NCI-H146 (cell line): ENCODE data around the gene SPATA31C2.
"Not testable (repeated sequence)": the region's sequence is repeated elsewhere in the genome, so short reads cannot be mapped to it uniquely, and the experiment has no call there.

ENCODE experiments used
- DNase-seq: peaks from one replicate; lab custom pipeline; 2025; lab: John Stamatoyannopoulos, UW

SPATA31C2 gene

DNA sequence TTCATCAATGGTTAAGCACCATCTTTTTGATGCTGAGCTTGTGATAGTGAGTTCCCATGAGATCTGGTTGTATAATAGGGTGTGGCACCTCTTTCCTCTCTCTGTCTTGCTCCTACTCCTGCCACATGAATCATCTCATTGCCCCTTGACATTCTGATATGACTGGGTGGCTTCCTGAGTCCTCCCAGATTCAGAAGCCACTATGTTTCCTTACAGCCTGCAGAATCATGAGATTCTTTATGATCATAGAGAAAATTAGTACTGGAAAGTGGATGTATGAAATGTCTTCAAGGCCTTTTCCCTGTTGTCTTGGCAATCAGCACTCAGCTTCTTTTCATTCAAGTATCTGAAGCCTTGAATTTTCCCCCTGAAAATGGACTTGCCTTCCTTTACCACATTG, 14.9 kb downstream of the SPATA31C2 start:
- DNase-seq, result not testable (repeated sequence)

DNA sequence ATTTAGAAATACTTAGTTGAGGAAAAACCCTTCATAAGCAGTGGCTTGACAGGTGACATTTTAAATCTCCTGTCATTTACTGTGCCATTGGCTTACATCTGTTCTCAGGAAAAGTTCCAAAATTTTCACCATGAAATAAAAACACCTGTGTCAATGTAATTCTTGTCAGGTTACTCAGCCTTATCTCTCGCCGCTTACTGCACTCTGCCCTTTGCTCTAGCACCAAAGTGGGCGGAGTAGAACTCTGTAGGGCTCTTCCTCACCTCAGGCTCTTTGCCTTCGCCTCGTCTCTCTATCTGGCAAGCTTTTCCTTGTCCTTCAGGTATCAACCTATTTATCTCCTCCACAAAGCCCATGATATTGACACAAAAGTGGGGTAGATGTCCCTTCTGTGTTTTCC, 20.2 kb downstream of the SPATA31C2 start:
- DNase-seq, result not testable (repeated sequence)

DNA sequence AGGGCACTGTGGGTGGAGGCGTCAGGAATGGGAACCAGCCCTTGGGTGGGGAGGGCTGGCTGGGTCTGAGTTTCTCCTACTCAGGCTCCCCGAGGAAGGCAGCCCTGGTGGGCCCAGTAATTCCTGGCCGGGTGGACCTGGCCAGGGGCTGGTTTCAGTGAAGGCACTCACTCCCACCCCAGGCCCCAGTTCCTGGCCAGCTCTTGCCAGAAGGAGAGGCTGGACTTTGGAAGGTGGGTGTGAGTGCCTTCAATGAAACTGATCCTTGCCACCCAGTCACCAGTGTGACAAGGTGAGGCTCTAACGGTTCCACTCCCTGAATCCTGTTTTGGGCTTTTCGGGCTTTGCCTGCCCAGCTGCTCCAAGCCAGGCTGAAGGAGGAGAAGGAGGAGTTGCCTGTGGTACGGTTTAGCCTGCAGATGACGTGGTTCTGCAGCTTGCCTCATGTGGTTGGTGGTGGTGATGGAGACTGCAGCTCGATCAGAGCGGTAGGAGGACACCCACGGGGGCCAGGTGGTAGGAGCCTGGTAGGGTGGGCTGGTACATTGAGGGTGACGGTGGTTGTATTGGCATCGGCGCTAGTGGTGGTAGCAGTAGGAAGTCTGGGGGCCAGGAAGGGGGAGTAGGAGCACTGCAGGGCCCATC, 23.2 kb downstream of the SPATA31C2 start:
- not testable (repeated sequence) for DNase-seq

DNA sequence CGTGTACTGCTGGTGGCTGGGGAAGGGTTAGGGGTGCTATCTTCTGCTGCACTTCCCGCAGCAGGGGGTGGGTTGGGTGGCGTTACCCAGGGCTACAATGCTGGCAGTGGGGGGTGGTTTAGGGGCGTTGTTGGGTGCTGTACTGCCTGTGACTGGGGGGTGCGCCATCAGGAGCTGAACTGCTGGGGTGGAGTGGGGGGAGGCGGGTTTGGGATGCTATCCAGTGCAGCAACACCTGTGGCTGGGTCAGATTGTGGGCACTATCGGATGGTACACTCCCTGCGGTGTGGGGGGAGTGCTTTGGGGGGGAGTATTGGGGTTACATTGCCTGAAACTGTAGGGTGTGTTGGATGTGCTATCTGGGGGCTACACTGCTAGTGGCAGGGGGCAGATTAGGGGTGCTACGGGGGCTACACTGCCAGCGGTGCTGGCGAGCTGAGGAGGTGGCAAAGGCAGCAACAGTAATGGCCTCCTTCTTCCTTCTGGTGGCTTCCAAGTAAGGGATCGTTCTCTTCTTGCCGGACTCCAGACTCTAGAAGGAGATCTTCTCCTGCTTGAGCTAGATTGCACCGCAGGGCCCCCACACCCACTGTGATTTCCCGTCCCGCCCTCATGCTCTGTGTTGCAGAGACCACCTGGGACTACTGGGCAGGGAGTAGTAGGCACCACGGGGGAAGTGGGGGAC, 23.9 kb downstream of the SPATA31C2 start:
- DNase-seq, result not testable (repeated sequence)

GRCh38 chr9:88113156-88114130, 24.8 kb downstream of the SPATA31C2 start:
- not testable (repeated sequence) for DNase-seq

DNA sequence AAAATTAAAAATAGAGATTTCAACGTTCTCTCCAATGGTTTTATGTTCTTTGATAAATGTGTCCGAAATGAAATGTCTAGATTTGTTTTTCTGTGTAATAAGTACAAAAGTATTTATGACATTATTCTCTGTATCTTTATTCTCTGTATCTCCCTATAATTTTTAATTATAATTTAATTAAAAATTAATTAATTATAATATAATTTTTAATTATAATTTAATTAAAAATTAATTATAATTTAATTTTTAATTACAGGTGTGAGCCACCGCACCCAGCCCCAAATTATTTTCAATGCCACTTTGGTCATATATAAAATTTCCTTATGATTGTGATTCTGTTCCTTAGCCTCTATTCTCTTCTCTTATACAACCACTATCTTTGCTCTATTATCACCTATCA, 28.2 kb downstream of the SPATA31C2 start:
- DNase-seq, result no peak

- no peak for DNase-seq
Measured at GRCh38 chr9:88108779-88109178, 29.5 kb downstream of the SPATA31C2 start.

DNA sequence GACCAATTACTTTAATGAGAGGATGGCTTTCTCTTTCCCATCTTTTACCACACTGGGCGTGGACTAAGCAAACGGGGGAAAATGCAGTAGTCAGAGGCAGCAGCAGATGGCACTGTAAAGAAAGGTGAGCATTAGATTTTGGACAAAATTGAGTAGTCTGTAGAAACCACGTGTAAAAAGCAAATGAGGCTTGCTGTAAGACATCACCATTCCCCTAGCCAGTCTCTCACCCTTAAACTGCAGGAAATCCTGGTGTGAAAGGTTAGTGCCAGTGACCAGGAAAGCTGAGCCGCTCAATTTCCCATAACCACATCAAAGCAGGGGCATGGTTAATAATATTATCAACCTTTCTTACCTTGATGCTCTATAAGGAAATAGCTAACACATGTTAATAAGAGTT, 31.8 kb downstream of the SPATA31C2 start:
- no peak for DNase-seq

DNA sequence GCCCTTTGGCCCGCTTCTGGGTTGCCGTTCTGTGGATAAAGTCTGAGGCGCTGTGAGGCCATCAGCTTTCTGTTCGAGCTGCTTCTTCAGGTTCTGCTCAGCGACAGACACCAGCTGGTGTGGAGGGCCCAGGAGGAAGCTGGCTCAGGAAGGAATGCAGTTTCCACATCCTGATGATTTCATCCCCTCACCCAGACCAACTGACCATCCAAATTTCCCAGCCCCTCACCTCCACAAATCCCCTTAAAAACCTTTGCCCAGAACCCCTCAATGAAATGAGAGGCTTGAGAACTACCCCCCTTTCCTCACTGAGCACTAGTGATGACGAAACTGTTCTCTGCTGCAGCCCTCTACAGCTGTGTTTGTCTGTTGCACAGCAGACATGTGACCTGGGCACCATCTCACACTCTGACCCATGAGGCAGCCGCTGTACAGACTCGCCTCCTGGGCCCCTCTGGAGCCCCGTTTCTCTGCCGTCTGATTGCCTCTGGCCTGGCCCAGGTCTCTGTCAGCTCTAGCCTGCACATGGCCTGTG, 45.4 kb downstream of the SPATA31C2 start:
- no peak for DNase-seq

- peak; percentile 1 for DNase-seq
Measured at GRCh38 chr9:88090151-88090581, 48.1 kb downstream of the SPATA31C2 start.

- DNase-seq, result no peak
Measured at GRCh38 chr9:88087906-88088305, 50.4 kb downstream of the SPATA31C2 start.

GRCh38 chr9:88085476-88085875, 52.8 kb downstream of the SPATA31C2 start:
- no peak for DNase-seq

DNA sequence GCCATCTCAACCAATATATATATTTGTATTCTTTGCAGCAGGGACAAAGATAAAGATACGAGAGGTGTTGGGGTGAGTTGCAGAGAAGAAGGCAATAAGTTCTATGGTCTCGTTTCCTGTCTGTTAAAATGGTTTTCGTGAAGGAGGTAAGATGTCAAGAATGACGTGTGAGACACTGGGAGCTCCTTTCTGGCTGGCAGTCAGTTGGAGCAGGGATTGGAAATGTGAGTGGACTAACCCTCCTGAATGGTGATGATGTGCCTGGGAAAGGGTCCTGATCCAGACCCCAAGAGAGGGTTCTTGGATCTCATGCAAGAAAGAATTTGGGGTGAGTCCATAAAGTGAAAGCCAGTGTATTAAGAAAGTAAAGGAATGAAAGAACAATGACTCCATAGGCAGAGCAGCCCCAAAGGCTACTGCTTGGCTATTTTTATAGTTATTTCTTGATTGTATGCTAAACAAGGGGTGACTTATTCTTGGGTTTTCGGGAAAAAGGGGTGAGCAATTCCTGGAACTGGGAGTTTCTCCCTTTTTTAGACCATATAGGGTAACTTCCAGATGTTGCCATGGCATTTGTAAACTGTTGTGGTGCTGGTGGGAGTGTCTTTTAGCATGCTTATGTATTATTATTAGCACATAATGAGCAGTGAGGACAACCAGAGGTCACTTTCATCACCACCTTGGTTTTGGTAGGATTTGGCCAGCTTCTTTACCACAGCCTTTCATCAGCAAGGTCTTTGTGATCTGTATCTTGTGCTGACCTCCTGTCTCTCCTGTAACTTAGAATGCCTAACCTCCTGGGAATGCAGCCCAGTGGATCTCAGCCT, 53.7 kb downstream of the SPATA31C2 start:
- no peak for DNase-seq
